GM06990 (cell line): ENCODE results near the gene PROX1.

ENCODE experiments used
- DNase-seq: peaks from one replicate; pipeline ENCODE4 v3.0.0-alpha.2; 2011; ENCODE audit not compliant: insufficient read length; ENCODE audit errors: extremely low read depth
- H3K27me3 ChIP-seq: replicated peaks from 2 replicates; pipeline ENCODE4 v1.6.0; 2011; ENCODE audit warnings: low read length; ENCODE audit not compliant: control insufficient read depth, insufficient read depth
- H3K36me3 ChIP-seq: 2 replicates; pipeline ENCODE4 v1.5.1; 2011; ENCODE audit warnings: low read length; ENCODE audit not compliant: control insufficient read depth, insufficient read depth
- H3K4me3 ChIP-seq: replicated peaks from 2 replicates; pipeline ENCODE4 v1.5.1; 2011; ENCODE audit warnings: low read depth, mild to moderate bottlenecking, control low read depth, low read length
- CTCF ChIP-seq: IDR thresholded peaks from 2 replicates; pipeline ENCODE4 v1.5.1; 2011; ENCODE audit warnings: low read length, control low read depth, mild to moderate bottlenecking, inconsistent platforms; ENCODE audit not compliant: insufficient read depth, poor library complexity, severe bottlenecking

PROX1 gene

GRCh38 chr1:213989002-213989855 lies 1.5 kb downstream of the PROX1 start:
- no peak for TF ChIP-seq CTCF
- H3K4me3 ChIP-seq, result peak overlapping the region; percentile 56

GRCh38 chr1:213993929-213994328 lies 6.2 kb downstream of the PROX1 start:
- H3K27me3 ChIP-seq, result no peaks in the 10 kb centered on the region; the same call in 1 of the 2 replicates
- no peak for DNase-seq

More at GRCh38 chr1:213989002-213989855, 1.5 kb downstream of the PROX1 start:
- H3K27me3 ChIP-seq, result peaks cover 4% of the 10 kb centered on the region
- H3K36me3 ChIP-seq, result no peaks in the 10 kb centered on the region
- DNase-seq, result no peak

GRCh38 chr1:213994888-213995287 lies 7.1 kb downstream of the PROX1 start:
- DNase-seq, result no peak
- H3K27me3 ChIP-seq, result no peaks in the 10 kb centered on the region
- H3K36me3 ChIP-seq, result no peaks in the 10 kb centered on the region
- no peak for TF ChIP-seq CTCF
- H3K4me3 ChIP-seq, result no peak overlapping the region

More at GRCh38 chr1:213993929-213994328, 6.2 kb downstream of the PROX1 start:
- Histone ChIP-seq H3K4me3 (no peak overlapping the region), H3K36me3 (no peaks in the 10 kb centered on the region)
- no peak for TF ChIP-seq CTCF

GRCh38 chr1:213995603-213996002 lies 7.8 kb downstream of the PROX1 start:
- DNase-seq, result no peak
- no peak for TF ChIP-seq CTCF
- no peaks in the 10 kb centered on the region for H3K27me3 ChIP-seq
- no peaks in the 10 kb centered on the region for H3K36me3 ChIP-seq
- H3K4me3 ChIP-seq, result no peak overlapping the region

- no peak for DNase-seq
- Histone ChIP-seq H3K4me3 (no peak overlapping the region), H3K36me3 (no peaks in the 10 kb centered on the region), H3K27me3 (no peaks in the 10 kb centered on the region)
- no peak for TF ChIP-seq CTCF
These were observed 8.7 kb downstream of the PROX1 start for GRCh38 chr1:213996320-213997037.
